Measurements from ENCODE around the gene FABP1. TPM values are rescaled to one million over a fixed set of nuclear protein-coding genes. Genes with fewer than 3 reads are reported as not detected.

Gene FABP1
- total and polyA plus RNA-seq, 9 of the 15 experiments (the other 6 are each of a cell fraction or from before 2014, with no cell fraction given), result 0.64 TPM; not detected in 8

GRCh38 chr2:88081924-88082608 lies 45.8 kb downstream of the FABP1 start:
- WGBS (ENCODE audit: insufficient coverage, low coverage, missing lambda C conversion rate), result 18% methylated on average over 4 of the region's 4 CpGs
- Histone ChIP-seq H3K9me1 (ENCODE audit: control insufficient read depth, insufficient read depth, low read length) (no peaks in the 10 kb centered on the region), H3K4me2 (ENCODE audit: insufficient read depth, low read length) (no peak overlapping the region), H3K4me3 (no peak overlapping the region), H3K4me1 (replicated peaks in 1 of 2; ENCODE audit: control insufficient read depth in 2 of 2, insufficient read depth in 2 of 2, low read length in 2 of 2) (peaks cover 0 to 2% of the 10 kb centered on the region in 2 experiments; a peak in 1 of 5 replicates), H3K27me3 (ENCODE audit: control insufficient read depth in 2 of 2, insufficient read depth in 2 of 2, low read length in 2 of 2) (peaks cover 10 to 27% of the 10 kb centered on the region in 2 experiments; a peak in 4 of 5 replicates), H3K79me2 (ENCODE audit: control insufficient read depth, insufficient read depth, low read length) (no peaks in the 10 kb centered on the region), H3K36me3 (ENCODE audit: control insufficient read depth, insufficient read depth, low read length) (no peaks in the 10 kb centered on the region), H3K9ac (ENCODE audit: insufficient read depth in 1 of 2, low read depth in 2 of 2, low read length in 2 of 2) (no peak overlapping the region), H3K9me3 (replicated peaks; ENCODE audit: control insufficient read depth, insufficient read depth, low read depth, low read length) (no peaks in the 10 kb centered on the region), H2AFZ (ENCODE audit: low read depth, low read length) (no peak overlapping the region), H3K27ac (ENCODE audit: extremely low read depth, low read depth, low read length) (no peak overlapping the region), H4K20me1 (replicated peaks; ENCODE audit: control insufficient read depth, insufficient read depth, low read length) (no peaks in the 10 kb centered on the region)
- in situ Hi-C loops (cut with MboI) (no loop called here), intact Hi-C loops (cut with micrococcal nuclease) (no loop called here)
- no peak for TF ChIP-seq MEIS2 (IDR thresholded peaks at IDR 0.05; ENCODE audit: partially characterized antibody)
- TF ChIP-seq, protein P1, sequence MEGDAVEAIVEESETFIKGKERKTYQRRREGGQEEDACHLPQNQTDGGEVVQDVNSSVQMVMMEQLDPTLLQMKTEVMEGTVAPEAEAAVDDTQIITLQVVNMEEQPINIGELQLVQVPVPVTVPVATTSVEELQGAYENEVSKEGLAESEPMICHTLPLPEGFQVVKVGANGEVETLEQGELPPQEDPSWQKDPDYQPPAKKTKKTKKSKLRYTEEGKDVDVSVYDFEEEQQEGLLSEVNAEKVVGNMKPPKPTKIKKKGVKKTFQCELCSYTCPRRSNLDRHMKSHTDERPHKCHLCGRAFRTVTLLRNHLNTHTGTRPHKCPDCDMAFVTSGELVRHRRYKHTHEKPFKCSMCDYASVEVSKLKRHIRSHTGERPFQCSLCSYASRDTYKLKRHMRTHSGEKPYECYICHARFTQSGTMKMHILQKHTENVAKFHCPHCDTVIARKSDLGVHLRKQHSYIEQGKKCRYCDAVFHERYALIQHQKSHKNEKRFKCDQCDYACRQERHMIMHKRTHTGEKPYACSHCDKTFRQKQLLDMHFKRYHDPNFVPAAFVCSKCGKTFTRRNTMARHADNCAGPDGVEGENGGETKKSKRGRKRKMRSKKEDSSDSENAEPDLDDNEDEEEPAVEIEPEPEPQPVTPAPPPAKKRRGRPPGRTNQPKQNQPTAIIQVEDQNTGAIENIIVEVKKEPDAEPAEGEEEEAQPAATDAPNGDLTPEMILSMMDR (IDR thresholded peaks at IDR 0.05 in 2 of 3, conservative IDR thresholded peaks at IDR 0.05 in 1 of 3; ENCODE audit: insufficient read depth in 2 of 3, low read depth in 1 of 3, low read length in 3 of 3), result peak in 2 of 3 experiments; percentile 12 to 19; a peak in 1 of 6 replicates
- POLR2A ChIA-PET, result no interaction called here
- ATAC-seq (peak; percentile 61), FAIRE-seq (no peak), DNase-seq (ENCODE audit: extremely low read depth in 1 of 4, low spot score in 3 of 4) (no peak)
- no TSS peak for BruUV-seq (replicated peaks)
- CTCF ChIA-PET (ENCODE audit: low intra/inter-chr PET ratio), result no interaction called here

DNA sequence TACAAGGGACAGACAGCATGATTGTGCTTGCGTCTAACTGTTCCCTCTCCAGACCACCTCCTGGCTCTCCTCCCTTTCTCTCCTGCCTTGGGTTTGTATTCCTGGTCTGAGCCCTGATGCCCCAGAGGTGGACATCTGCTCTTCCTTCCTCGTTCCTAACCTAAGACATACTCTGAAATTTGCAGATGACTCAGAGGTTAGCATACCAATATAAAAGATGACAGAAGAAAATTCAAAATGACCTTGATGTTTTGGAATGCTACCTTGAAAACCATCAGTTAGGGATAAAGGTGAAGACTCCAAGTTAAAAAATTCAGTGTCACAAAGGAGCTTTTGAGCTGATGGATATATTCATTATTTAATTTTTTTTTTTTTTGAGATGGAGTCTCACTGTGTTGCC lies 47.3 kb downstream of the FABP1 start:
- Histone ChIP-seq H3K4me1 (replicated peaks in 1 of 2; ENCODE audit: control insufficient read depth in 2 of 2, insufficient read depth in 2 of 2, low read length in 2 of 2) (peaks cover 0 to 3% of the 10 kb centered on the region in 2 experiments; a peak in 2 of 5 replicates), H3K4me2 (ENCODE audit: insufficient read depth, low read length) (no peak overlapping the region), H3K4me3 (no peak overlapping the region), H2AFZ (ENCODE audit: low read depth, low read length) (no peak overlapping the region), H3K9me1 (ENCODE audit: control insufficient read depth, insufficient read depth, low read length) (no peaks in the 10 kb centered on the region), H3K27me3 (ENCODE audit: control insufficient read depth in 2 of 2, insufficient read depth in 2 of 2, low read length in 2 of 2) (peaks cover 10 to 27% of the 10 kb centered on the region in 2 experiments; a peak in 4 of 5 replicates), H3K9ac (ENCODE audit: insufficient read depth in 1 of 2, low read depth in 2 of 2, low read length in 2 of 2) (no peak overlapping the region), H3K79me2 (ENCODE audit: control insufficient read depth, insufficient read depth, low read length) (no peaks in the 10 kb centered on the region), H3K27ac (ENCODE audit: extremely low read depth, low read depth, low read length) (no peak overlapping the region), H4K20me1 (replicated peaks; ENCODE audit: control insufficient read depth, insufficient read depth, low read length) (no peaks in the 10 kb centered on the region), H3K9me3 (replicated peaks; ENCODE audit: control insufficient read depth, insufficient read depth, low read depth, low read length) (no peaks in the 10 kb centered on the region), H3K36me3 (ENCODE audit: control insufficient read depth, insufficient read depth, low read length) (no peaks in the 10 kb centered on the region)
- in situ Hi-C loops (cut with MboI), result no loop called here
- ATAC-seq, result no peak
- POLR2A ChIA-PET, result no interaction called here
- CTCF ChIA-PET (ENCODE audit: low intra/inter-chr PET ratio), result no interaction called here
- BruUV-seq (replicated peaks), result no TSS peak
- FAIRE-seq, result no peak
- 5% methylated on average over 2 of the region's 2 CpGs for WGBS (ENCODE audit: insufficient coverage, low coverage, missing lambda C conversion rate)
- intact Hi-C loops (cut with micrococcal nuclease), result no loop called here
- no peak for DNase-seq (ENCODE audit: extremely low read depth in 1 of 4, low spot score in 3 of 4)
- TF ChIP-seq PHB (CRISPR knock-in tag; IDR thresholded peaks at IDR 0.05) (no peak), SP1 (CRISPR knock-in tag; IDR thresholded peaks at IDR 0.05) (no peak), CBX2 (IDR thresholded peaks at IDR 0.05; ENCODE audit: insufficient read depth, low read length, poor library complexity, severe bottlenecking) (no peak), ZNF717 (CRISPR knock-in tag; IDR thresholded peaks at IDR 0.05) (no peak), MEF2A (IDR thresholded peaks at IDR 0.05; ENCODE audit: control insufficient read depth, low read depth, low read length) (no peak), MAFK (IDR thresholded peaks at IDR 0.05; ENCODE audit: low read length) (no peak), E2F3 (CRISPR knock-in tag; IDR thresholded peaks at IDR 0.05) (no peak)
- TF ChIP-seq, protein P2, sequence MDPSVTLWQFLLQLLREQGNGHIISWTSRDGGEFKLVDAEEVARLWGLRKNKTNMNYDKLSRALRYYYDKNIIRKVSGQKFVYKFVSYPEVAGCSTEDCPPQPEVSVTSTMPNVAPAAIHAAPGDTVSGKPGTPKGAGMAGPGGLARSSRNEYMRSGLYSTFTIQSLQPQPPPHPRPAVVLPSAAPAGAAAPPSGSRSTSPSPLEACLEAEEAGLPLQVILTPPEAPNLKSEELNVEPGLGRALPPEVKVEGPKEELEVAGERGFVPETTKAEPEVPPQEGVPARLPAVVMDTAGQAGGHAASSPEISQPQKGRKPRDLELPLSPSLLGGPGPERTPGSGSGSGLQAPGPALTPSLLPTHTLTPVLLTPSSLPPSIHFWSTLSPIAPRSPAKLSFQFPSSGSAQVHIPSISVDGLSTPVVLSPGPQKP (CRISPR knock-in tag; IDR thresholded peaks at IDR 0.05), result no peak
- TF ChIP-seq, protein P3, sequence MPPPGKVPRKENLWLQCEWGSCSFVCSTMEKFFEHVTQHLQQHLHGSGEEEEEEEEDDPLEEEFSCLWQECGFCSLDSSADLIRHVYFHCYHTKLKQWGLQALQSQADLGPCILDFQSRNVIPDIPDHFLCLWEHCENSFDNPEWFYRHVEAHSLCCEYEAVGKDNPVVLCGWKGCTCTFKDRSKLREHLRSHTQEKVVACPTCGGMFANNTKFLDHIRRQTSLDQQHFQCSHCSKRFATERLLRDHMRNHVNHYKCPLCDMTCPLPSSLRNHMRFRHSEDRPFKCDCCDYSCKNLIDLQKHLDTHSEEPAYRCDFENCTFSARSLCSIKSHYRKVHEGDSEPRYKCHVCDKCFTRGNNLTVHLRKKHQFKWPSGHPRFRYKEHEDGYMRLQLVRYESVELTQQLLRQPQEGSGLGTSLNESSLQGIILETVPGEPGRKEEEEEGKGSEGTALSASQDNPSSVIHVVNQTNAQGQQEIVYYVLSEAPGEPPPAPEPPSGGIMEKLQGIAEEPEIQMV (tag; conservative IDR thresholded peaks at IDR 0.05; ENCODE audit: low read depth), result no peak

Measured in K562 (cell line).